Heart left ventricle (tissue), 16 donors: ENCODE results near the gene DNAJC18. TPM values are rescaled to one million over a fixed set of nuclear protein-coding genes. Genes with fewer than 3 reads are reported as not detected.

Source experiments
- ATAC-seq, 4 donors: fragments of 200-7000 bp; cut with Tn5 transposase; one replicate each; pipeline ENCODE4 v1.9.1; 2020 to 2022; ENCODE audit warnings: moderate library complexity in 4 of 4, mild to moderate bottlenecking in 3 of 4, moderate number of reproducible peaks in 1 of 4
- DNase-seq, 5 donors: peaks; one replicate each; pipeline ENCODE4 v3.0.0-alpha.2; 2020
- H3K27ac ChIP-seq, 12 donors: fragments of 200-600 bp; sonication (generic) in 4 of 12; one replicate each; pipeline versions ENCODE4 v1.5.0 to v1.8.0; 2016 to 2022; ENCODE audit warnings: mild to moderate bottlenecking in 2 of 12
- H3K27me3 ChIP-seq, 9 donors: fragments of 200-600 bp; sonication (generic) in 2 of 9; one replicate each; pipeline versions ENCODE4 v1.5.1 to v1.8.0; 2016 to 2022; ENCODE audit warnings: mild to moderate bottlenecking in 3 of 9
- H3K36me3 ChIP-seq, 9 donors: fragments of 200-600 bp; sonication (generic) in 2 of 9; one replicate each; pipeline versions ENCODE4 v1.5.0 to v1.8.0; 2018 to 2022; ENCODE audit warnings: mild to moderate bottlenecking in 2 of 9
- H3K4me1 ChIP-seq, 12 donors: fragments of 200-600 bp; sonication (generic) in 4 of 12; one replicate each; pipeline versions ENCODE4 v1.5.0 to v1.8.0; 2016 to 2022; ENCODE audit warnings: mild to moderate bottlenecking in 3 of 12
- H3K4me3 ChIP-seq, 12 donors: fragments of 200-600 bp; sonication (generic) in 4 of 12; one replicate each; pipeline versions ENCODE4 v1.5.0 to v1.8.0; 2017 to 2022; ENCODE audit warnings: mild to moderate bottlenecking in 9 of 12, moderate library complexity in 4 of 12
- H3K9me3 ChIP-seq, 12 donors: fragments of 200-600 bp; sonication (generic) in 4 of 12; one replicate each; pipeline versions ENCODE4 v1.5.0 to v1.8.0; 2016 to 2022; ENCODE audit warnings: mild to moderate bottlenecking in 1 of 12
- CTCF ChIP-seq, 12 donors: fragments of 200-600 bp; sonication (generic) in 4 of 12; IDR thresholded peaks; one replicate each; pipeline versions ENCODE4 v1.5.0 to v1.8.0; 2018 to 2022; ENCODE audit warnings: antibody characterized with exemption in 12 of 12, mild to moderate bottlenecking in 5 of 12
- POLR2A ChIP-seq, 2 donors: fragments of 450-650 bp; IDR thresholded peaks; one replicate each; pipeline ENCODE4 v1.6.1; 2017; ENCODE audit warnings: antibody characterized with exemption in 2 of 2, mild to moderate bottlenecking in 2 of 2, moderate library complexity in 2 of 2
- WGBS, 4 donors: extraction: QIAGEN DNeasy Blood & Tissue Kit in 2 of 4; methylation state at CpG; one replicate each; pipeline versions ENCODE4 v1.1.5 to v1.1.7; 2013 to 2018; 5-methylcytosine and 5-hydroxymethylcytosine counted together
- intact Hi-C, 10 donors: fragments of 100-400 bp; cut with DNase I; formaldehyde crosslinking; loops; one replicate each; pipeline versions ENCODE4 v1.11.1 to v1.14.2; 2022
- polyA plus RNA-seq, 2 donors: library from polyadenylated mRNA; stranded (reverse); fragments of 200-250 nt; gene quantifications; one replicate each; pipeline ENCODE4 v1.2.3, GENCODE V29; 2013
- total RNA-seq, 9 donors: library from RNA; depleted of rRNA in 2 of 9; stranded (reverse); fragments of >200 nt in 2 of 9; fragmentation: NEBNext Ultra II Directional in 3 of 9; extraction: Animal tissue kit (Norgen Biotek cat#: 25700) in 3 of 9; gene quantifications; one replicate each; pipeline versions ENCODE4 v1.1.0 to v1.2.4, GENCODE V29; 2016 to 2023
- donor health status: ischemic (EF 13 %, LVEDD 7.1; RV severe dilation, severe dysfunction).
- donor health status: healthy with polysubstance abuse.
- donor health status: DM: no; HTN: yes; CAD: no.
- donor health status: DM: no; HTN: no; CAD: no.
- donor health status: ischemic (EF 25% LVEDD 6.9; RV normal size, moderate dysfunction).
- donor health status: ischemic (EF 25% LVEDD 5.7; RV mildly dilated, moderate dysfunction).
- donor health status: healthy.
- donor health status: DM: yes; HTN: yes; CAD: no.
- donor health status: ischemic (EF 35%, LVEDD 5.7; RV mildly dilated, moderate dysfunction).
- donor health status: nonischemic (EF 11% LVEDD 7.7; RV severe dilation, severe dysfunction).
- donor health status: DM: yes; HTN: yes; CAD: no.
- donor health status: PGD.
- donor health status: ischemic (EF 29% LVEDD 5.4; RV normal size, mild dysfunction).
- donor health status: nonischemic (EF 23%, LVEDD 6.1; RV moderate dilation, normal function).

Gene DNAJC18
- total and polyA plus RNA-seq, 11 donors, result 4.0 to 17.8 (median 9.1) TPM

DNA sequence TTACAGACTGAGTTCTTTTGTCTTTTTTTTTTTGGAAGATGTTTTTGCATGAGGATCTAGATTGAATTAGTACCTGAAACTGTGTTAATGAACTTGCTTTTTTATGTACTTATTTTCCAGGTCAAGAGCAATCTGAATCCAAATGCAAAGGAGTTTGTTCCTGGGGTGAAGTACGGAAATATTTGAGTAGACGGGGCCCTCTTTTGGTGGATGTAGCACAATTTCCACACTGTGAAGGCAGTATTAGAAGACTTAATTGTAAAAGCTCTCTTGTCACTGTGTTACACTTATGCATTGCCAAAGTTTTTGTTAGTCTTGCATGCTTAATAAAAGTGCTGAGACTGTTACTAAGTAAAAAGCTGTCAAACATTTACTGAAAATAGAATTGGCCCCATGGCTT lies 70.7 kb downstream of the DNAJC18 start:
- peak overlapping the region in 2 of 12 donors; percentile 3 to 33 for H3K27ac ChIP-seq
- DNase-seq (no peak), ATAC-seq (no peak)
- H3K27me3 ChIP-seq, result no peaks in the 10 kb centered on the region
- no peaks in the 10 kb centered on the region for H3K9me3 ChIP-seq
- intact Hi-C loops, result no loop called here
- WGBS, 4 donors, result 55 to 68% (median 63%) methylated on average over 2 of the region's 2 CpGs
- H3K4me1 ChIP-seq, result peaks cover 0 to 33% (median 5%) of the 10 kb centered on the region in 12 donors
- H3K36me3 ChIP-seq, result peaks cover 0 to 98% (median 93%) of the 10 kb centered on the region in 9 donors
- no peak for TF ChIP-seq CTCF (IDR thresholded peaks at IDR 0.05)
- no peak for TF ChIP-seq POLR2A (IDR thresholded peaks at IDR 0.05)
- H3K4me3 ChIP-seq, result no peak overlapping the region

- TF ChIP-seq POLR2A (IDR thresholded peaks at IDR 0.05) (no peak), CTCF (IDR thresholded peaks at IDR 0.05) (no peak)
- Histone ChIP-seq H3K4me1 (peaks cover 0 to 13% (median 0%) of the 10 kb centered on the region in 12 donors), H3K27ac (no peak overlapping the region), H3K4me3 (no peak overlapping the region), H3K9me3 (no peaks in the 10 kb centered on the region), H3K27me3 (no peaks in the 10 kb centered on the region), H3K36me3 (peaks cover 0 to 63% (median 60%) of the 10 kb centered on the region in 9 donors)
- no peak for ATAC-seq
- no peak for DNase-seq
- WGBS, 4 donors, result 80 to 90% (median 82%) methylated on average over 2 of the region's 2 CpGs
- intact Hi-C loops, result no loop called here
Measured at GRCh38 chr5:139364466-139364865, 74.9 kb downstream of the DNAJC18 start.

- ATAC-seq (no peak), DNase-seq (no peak)
- TF ChIP-seq POLR2A (IDR thresholded peaks at IDR 0.05) (no peak), CTCF (IDR thresholded peaks at IDR 0.05) (no peak)
- no peaks in the 10 kb centered on the region for H3K27me3 ChIP-seq
- WGBS, 4 donors, result 71 to 85% (median 84%) methylated on average over 2 of the region's 2 CpGs
- H3K9me3 ChIP-seq, result no peaks in the 10 kb centered on the region
- intact Hi-C loops, result no loop called here
- H3K4me1 ChIP-seq, result peaks cover 0 to 9% (median 0%) of the 10 kb centered on the region in 12 donors
- H3K36me3 ChIP-seq, result peaks cover 0 to 58% (median 56%) of the 10 kb centered on the region in 9 donors
- H3K4me3 ChIP-seq, result no peak overlapping the region
- H3K27ac ChIP-seq, result no peak overlapping the region
Measured at GRCh38 chr5:139363937-139364336, 75.4 kb downstream of the DNAJC18 start.

DNA sequence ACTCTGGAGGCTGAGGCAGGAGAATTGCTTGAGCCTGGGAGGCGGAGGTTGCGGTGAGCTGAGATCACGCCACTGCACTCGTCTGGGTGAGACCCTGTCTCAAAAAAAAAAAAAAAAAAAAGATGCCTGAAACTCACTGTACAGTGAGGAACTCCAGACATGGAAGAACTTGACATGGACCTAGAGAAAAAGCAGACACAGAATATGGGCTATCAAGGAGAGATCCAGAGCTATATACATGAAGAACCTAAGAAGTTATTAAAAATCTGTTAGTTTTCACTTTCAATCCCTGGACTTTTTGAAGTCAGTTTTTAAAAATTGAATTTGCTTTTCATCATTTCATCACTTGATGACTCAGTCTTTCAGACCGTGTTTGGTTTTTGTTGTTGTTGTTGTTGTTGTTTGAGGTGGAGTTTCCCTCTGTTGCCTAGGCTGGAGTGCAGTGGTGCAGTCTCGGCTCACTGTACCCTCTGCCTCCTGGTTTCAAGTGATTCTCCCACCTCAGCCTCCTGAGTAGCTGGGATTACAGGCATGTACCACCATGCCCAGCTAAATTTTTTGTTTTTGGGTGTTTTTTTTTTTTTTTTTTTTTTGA lies 77.4 kb downstream of the DNAJC18 start:
- no peak for TF ChIP-seq CTCF (IDR thresholded peaks at IDR 0.05)
- TF ChIP-seq POLR2A (IDR thresholded peaks at IDR 0.05), result no peak
- peaks cover 0 to 48% (median 38%) of the 10 kb centered on the region in 9 donors for H3K36me3 ChIP-seq
- intact Hi-C loops, result no loop called here
- no peak for DNase-seq
- H3K27me3 ChIP-seq, result no peaks in the 10 kb centered on the region
- no peak overlapping the region for H3K4me3 ChIP-seq
- H3K4me1 ChIP-seq, result peaks cover 0 to 12% (median 0%) of the 10 kb centered on the region in 12 donors
- 81 to 84% (median 83%) methylated on average over 6 of the region's 6 CpGs for WGBS, 4 donors
- H3K27ac ChIP-seq, result no peak overlapping the region
- no peak for ATAC-seq
- no peaks in the 10 kb centered on the region for H3K9me3 ChIP-seq
